ENCODE measurements around the gene GSC2.

Gene GSC2

GRCh38 chr22:19132153-19132552, 17.9 kb downstream of the GSC2 start:
- Histone ChIP-seq H3K4me3 (ENCODE audit: low read length) (no peak overlapping the region), H3K27ac (ENCODE audit: low read depth, low read length) (no peak overlapping the region), H3F3A (ENCODE audit: control insufficient read depth, insufficient read depth) (no peaks in the 10 kb centered on the region), H3K9me3 (ENCODE audit: control insufficient read depth, insufficient read depth, low read length) (no peaks in the 10 kb centered on the region), H3K9me2 (replicated peaks; ENCODE audit: control insufficient read depth, low read length) (no peaks in the 10 kb centered on the region), H3K4me1 (ENCODE audit: control insufficient read depth, low read length) (no peaks in the 10 kb centered on the region), H3K4me2 (ENCODE audit: low read length) (no peak overlapping the region), H3K36me3 (ENCODE audit: control insufficient read depth, low read length) (peaks cover 32% of the 10 kb centered on the region), H3K27me3 (ENCODE audit: control insufficient read depth, low read length) (no peaks in the 10 kb centered on the region), H3K79me2 (ENCODE audit: control insufficient read depth, low read length) (no peaks in the 10 kb centered on the region), H4K20me1 (ENCODE audit: control insufficient read depth, insufficient read depth, low read depth, low read length) (no peaks in the 10 kb centered on the region)
- TF ChIP-seq EZH2phosphoT487 (IDR thresholded peaks at IDR 0.05; ENCODE audit: borderline replicate concordance, low read length) (no peak), CTCF (IDR thresholded peaks at IDR 0.05; ENCODE audit: low read depth, low read length, poor library complexity, severe bottlenecking) (no peak)

- no peaks in the 10 kb centered on the region for H3K79me2 ChIP-seq (ENCODE audit: control insufficient read depth, low read length)
- no peak overlapping the region for H3K4me3 ChIP-seq (ENCODE audit: low read length)
- no peaks in the 10 kb centered on the region for H4K20me1 ChIP-seq (ENCODE audit: control insufficient read depth, insufficient read depth, low read depth, low read length)
- no peaks in the 10 kb centered on the region for H3K4me1 ChIP-seq (ENCODE audit: control insufficient read depth, low read length)
- no peaks in the 10 kb centered on the region for H3K9me3 ChIP-seq (ENCODE audit: control insufficient read depth, insufficient read depth, low read length)
- no peak overlapping the region for H3K27ac ChIP-seq (ENCODE audit: low read depth, low read length)
- H3K9me2 ChIP-seq (replicated peaks; ENCODE audit: control insufficient read depth, low read length): no peaks in the 10 kb centered on the region
- no peaks in the 10 kb centered on the region for H3F3A ChIP-seq (ENCODE audit: control insufficient read depth, insufficient read depth)
- peaks cover 29% of the 10 kb centered on the region for H3K36me3 ChIP-seq (ENCODE audit: control insufficient read depth, low read length)
- H3K4me2 ChIP-seq (ENCODE audit: low read length): no peak overlapping the region
- no peaks in the 10 kb centered on the region for H3K27me3 ChIP-seq (ENCODE audit: control insufficient read depth, low read length)
- TF ChIP-seq EZH2phosphoT487 (IDR thresholded peaks at IDR 0.05; ENCODE audit: borderline replicate concordance, low read length): no peak
- TF ChIP-seq CTCF (IDR thresholded peaks at IDR 0.05; ENCODE audit: low read depth, low read length, poor library complexity, severe bottlenecking): no peak
These were observed 18.4 kb downstream of the GSC2 start for GRCh38 chr22:19131685-19132015.

- H3K27ac ChIP-seq (ENCODE audit: low read depth, low read length): no peak within 1 kb of the TSS
- no peaks in the 10 kb centered on the region for H3K9me2 ChIP-seq (replicated peaks; ENCODE audit: control insufficient read depth, low read length)
- no peak within 1 kb of the TSS for H3K4me3 ChIP-seq (ENCODE audit: low read length)
- H3F3A ChIP-seq (ENCODE audit: control insufficient read depth, insufficient read depth): no peaks in the 10 kb centered on the region
- peaks cover 29% of the 10 kb centered on the region for H3K36me3 ChIP-seq (ENCODE audit: control insufficient read depth, low read length)
- TF ChIP-seq EZH2phosphoT487 (IDR thresholded peaks at IDR 0.05; ENCODE audit: borderline replicate concordance, low read length): no peak
- TF ChIP-seq CTCF (IDR thresholded peaks at IDR 0.05; ENCODE audit: low read depth, low read length, poor library complexity, severe bottlenecking): no peak
- H3K27me3 ChIP-seq (ENCODE audit: control insufficient read depth, low read length): no peaks in the 10 kb centered on the region
- no peaks in the 10 kb centered on the region for H4K20me1 ChIP-seq (ENCODE audit: control insufficient read depth, insufficient read depth, low read depth, low read length)
- H3K79me2 ChIP-seq (ENCODE audit: control insufficient read depth, low read length): no peaks in the 10 kb centered on the region
- H3K4me1 ChIP-seq (ENCODE audit: control insufficient read depth, low read length): no peaks in the 10 kb centered on the region
- no peak within 1 kb of the TSS for H3K4me2 ChIP-seq (ENCODE audit: low read length)
- H3K9me3 ChIP-seq (ENCODE audit: control insufficient read depth, insufficient read depth, low read length): no peaks in the 10 kb centered on the region
These were observed 19.0 kb downstream of the GSC2 start, which contains the start of gene TSSK2 for GRCh38 chr22:19130959-19131684. Gene TSSK2, plus strand, starts transcription at chr22:19131308. Its CDS starts 92 bp downstream, at chr22:19131400.

All from DOHH2 (cell line).